H9 (cell line): ENCODE results near the gene TM4SF20. TPM values are rescaled to one million over a fixed set of nuclear protein-coding genes. Genes with fewer than 3 reads are reported as not detected.

Experiments used
- DNase-seq: peaks from one replicate; pipeline ENCODE4 v3.0.0-alpha.2; 2017
- H2AFZ ChIP-seq: one replicate; pipeline ENCODE4 v1.6.1; 2013; ENCODE audit warnings: mild to moderate bottlenecking, low read length, control low read depth, moderate library complexity
- H2AK5ac ChIP-seq: 2 replicates; pipeline ENCODE4 v1.6.1; 2013; ENCODE audit warnings: low read length, control low read depth, mixed read lengths; ENCODE audit not compliant: insufficient read length
- H2BK120ac ChIP-seq: one replicate; pipeline ENCODE4 v1.6.1; 2013; ENCODE audit warnings: low read depth, mild to moderate bottlenecking, low read length, control low read depth, inconsistent platforms; ENCODE audit not compliant: poor library complexity, severe bottlenecking
- H2BK12ac ChIP-seq: 2 replicates; pipeline ENCODE4 v1.6.1; 2013; ENCODE audit warnings: low read length, control low read depth, mixed read lengths, low read depth; ENCODE audit not compliant: insufficient read length
- H2BK15ac ChIP-seq: 2 replicates; pipeline ENCODE4 v1.6.1; 2013; ENCODE audit warnings: low read depth, low read length, control low read depth
- H2BK20ac ChIP-seq: one replicate; pipeline ENCODE4 v1.6.1; 2013; ENCODE audit warnings: low read depth, mild to moderate bottlenecking, low read length, control low read depth, inconsistent platforms; ENCODE audit not compliant: poor library complexity, severe bottlenecking
- H2BK5ac ChIP-seq: 2 replicates; pipeline ENCODE4 v1.6.1; 2013; ENCODE audit warnings: low read length, control low read depth, mixed read lengths; ENCODE audit not compliant: insufficient read length
- H3K14ac ChIP-seq: 2 replicates; pipeline ENCODE4 v1.6.1; 2013; ENCODE audit warnings: low read length, control low read depth; ENCODE audit not compliant: insufficient read depth
- H3K18ac ChIP-seq: 2 replicates; pipeline ENCODE4 v1.6.1; 2013; ENCODE audit warnings: low read depth, mild to moderate bottlenecking, mixed read lengths, low read length, control low read depth; ENCODE audit not compliant: insufficient read length
- H3K23ac ChIP-seq: 2 replicates; pipeline ENCODE4 v1.6.1; 2013; ENCODE audit warnings: low read length, control low read depth, mixed read lengths, low read depth; ENCODE audit not compliant: insufficient read length
- H3K23me2 ChIP-seq: 2 replicates; pipeline ENCODE4 v1.6.1; 2013; ENCODE audit warnings: low read depth, mild to moderate bottlenecking, mixed read lengths, low read length, control low read depth; ENCODE audit not compliant: insufficient read length, poor library complexity, severe bottlenecking
- H3K27ac ChIP-seq: 2 replicates; pipeline ENCODE4 v1.5.1; 2013; ENCODE audit warnings: low read length, control low read depth, mixed read lengths, low read depth; ENCODE audit not compliant: insufficient read length
- H3K27me3 ChIP-seq: 2 replicates; pipeline ENCODE4 v1.6.1; 2013; ENCODE audit warnings: low read length, control low read depth, inconsistent platforms; ENCODE audit not compliant: insufficient read depth
- H3K4ac ChIP-seq: 2 replicates; pipeline ENCODE4 v1.6.1; 2013; ENCODE audit warnings: low read depth, mild to moderate bottlenecking, control low read depth, inconsistent platforms, low read length, moderate library complexity
- H3K4me1 ChIP-seq: 2 replicates; pipeline ENCODE4 v1.6.1; 2013; ENCODE audit warnings: low read length, control low read depth, inconsistent platforms; ENCODE audit not compliant: insufficient read depth
- H3K4me2 ChIP-seq: 2 replicates; pipeline ENCODE4 v1.6.1; 2013; ENCODE audit warnings: low read length, control low read depth, mixed read lengths; ENCODE audit not compliant: insufficient read length, insufficient read depth
- H3K56ac ChIP-seq: 2 replicates; pipeline ENCODE4 v1.6.1; 2013; ENCODE audit warnings: low read depth, mild to moderate bottlenecking, mixed read lengths, low read length, control low read depth; ENCODE audit not compliant: insufficient read length
- H3K79me1 ChIP-seq: 2 replicates; pipeline ENCODE4 v1.6.1; 2013; ENCODE audit warnings: low read depth, mild to moderate bottlenecking, moderate library complexity, low read length, control low read depth, inconsistent platforms; ENCODE audit not compliant: insufficient read depth, poor library complexity, severe bottlenecking
- H3K79me2 ChIP-seq: 2 replicates; pipeline ENCODE4 v1.6.1; 2013; ENCODE audit warnings: low read length, control low read depth, inconsistent platforms; ENCODE audit not compliant: insufficient read depth
- H3K9ac ChIP-seq: 2 replicates; pipeline ENCODE4 v1.6.1; 2013; ENCODE audit warnings: low read length, control low read depth, mixed read lengths; ENCODE audit not compliant: insufficient read length; ENCODE audit errors: extremely low read depth
- H3K9me3 ChIP-seq: one replicate; pipeline ENCODE4 v1.6.1; 2013; ENCODE audit warnings: low read depth, low read length, inconsistent platforms; ENCODE audit not compliant: control insufficient read depth
- H3T11ph ChIP-seq: one replicate; pipeline ENCODE4 v1.6.1; 2013; ENCODE audit warnings: mild to moderate bottlenecking, low read length, control low read depth, inconsistent platforms
- H4K20me1 ChIP-seq: one replicate; pipeline ENCODE4 v1.6.1; 2013; ENCODE audit not compliant: control insufficient read depth, insufficient read length, insufficient read depth
- H4K5ac ChIP-seq: 2 replicates; pipeline ENCODE4 v1.6.1; 2013; ENCODE audit warnings: low read depth, mild to moderate bottlenecking, mixed read lengths, low read length, control low read depth; ENCODE audit not compliant: insufficient read length
- H4K8ac ChIP-seq: replicated peaks from 2 replicates; pipeline ENCODE4 v1.6.1; 2013; ENCODE audit warnings: low read length, control low read depth, mixed read lengths, low read depth; ENCODE audit not compliant: insufficient read length
- H4K91ac ChIP-seq: 2 replicates; pipeline ENCODE4 v1.6.1; 2013; ENCODE audit warnings: low read depth, mild to moderate bottlenecking, moderate library complexity, mixed read lengths, low read length, control low read depth; ENCODE audit not compliant: insufficient read length
- H3K27ac Mint-ChIP-seq, 3 experiments: 2 replicates in 2 of 3; 3 replicates in 1 of 3; pipeline ENCODE4 v1.8.0; 2020 to 2021; ENCODE audit warnings: mixed read lengths in 3 of 3, mild to moderate bottlenecking in 1 of 3, moderate library complexity in 1 of 3
- H3K27me3 Mint-ChIP-seq: 2 replicates; pipeline ENCODE4 v1.8.0; 2021; ENCODE audit warnings: low read depth, mild to moderate bottlenecking, moderate library complexity, mixed read lengths
- H3K36me3 Mint-ChIP-seq, 3 experiments: 2 replicates in 2 of 3; 3 replicates in 1 of 3; pipeline ENCODE4 v1.8.0; 2020 to 2021; ENCODE audit warnings: low read depth in 3 of 3, mixed read lengths in 3 of 3; ENCODE audit not compliant: insufficient read depth in 1 of 3
- H3K4me1 Mint-ChIP-seq, 2 experiments: 2 replicates each; pipeline ENCODE4 v1.8.0; 2020; ENCODE audit warnings: mixed read lengths in 2 of 2
- H3K4me3 Mint-ChIP-seq, 2 experiments: 2 replicates in 1 of 2; 3 replicates in 1 of 2; pipeline ENCODE4 v1.8.0; 2020 to 2021; ENCODE audit warnings: mild to moderate bottlenecking in 2 of 2, mixed read lengths in 2 of 2, moderate library complexity in 1 of 2
- H3K9me3 Mint-ChIP-seq, 2 experiments: 2 replicates in 1 of 2; 3 replicates in 1 of 2; pipeline ENCODE4 v1.8.0; 2020; ENCODE audit warnings: mild to moderate bottlenecking in 2 of 2, mixed read lengths in 2 of 2, moderate library complexity in 1 of 2
- WGBS: extraction: QIAGEN DNeasy Blood & Tissue Kit; methylation state at CpG from one replicate; pipeline ENCODE4 v1.1.7; 2013; ENCODE audit warnings: missing lambda C conversion rate, low lambda C conversion rate, mixed read lengths; ENCODE audit not compliant: insufficient read length; ENCODE audit errors: extremely low coverage; 5-methylcytosine and 5-hydroxymethylcytosine counted together
- total RNA-seq: library from RNA; stranded (reverse); gene quantifications from 2 replicates; pipeline ENCODE4 v1.2.1, GENCODE V29; 2021
- TF ChIP-seq, protein P1 (sequence below): fragments of 200-600 bp; sonication (generic); conservative IDR thresholded peaks from 3 replicates; pipeline ENCODE4 v1.8.0; 2021; ENCODE audit warnings: antibody characterized with exemption, mild to moderate bottlenecking

Gene TM4SF20
- total RNA-seq, 1 experiment from 2014 or later, result not detected

DNA sequence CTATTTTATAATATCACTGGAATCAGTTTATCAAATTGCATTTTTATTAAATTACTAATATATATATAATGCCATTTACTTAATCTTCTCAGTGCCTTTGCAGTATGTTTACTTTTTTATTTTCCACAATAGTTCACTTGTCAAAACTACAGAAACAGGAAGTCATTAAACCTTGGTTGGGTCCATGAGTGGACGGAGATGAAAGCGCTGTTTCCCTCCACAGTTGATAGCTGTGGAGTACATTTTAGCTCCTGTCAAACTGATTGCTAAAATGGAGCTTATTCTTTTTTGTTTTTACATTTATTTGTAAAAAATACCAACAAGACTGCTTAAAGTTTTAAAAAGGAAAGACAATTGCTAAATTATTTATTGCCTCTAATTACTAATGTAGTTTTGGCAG is 34.9 kb downstream of the TM4SF20 start:
- H3K9me3 ChIP-seq, result no peaks in the 10 kb centered on the region

More for the DNA sequence above, 34.9 kb downstream of the TM4SF20 start:
- Histone ChIP-seq H3K18ac (no peak overlapping the region), H3K79me2 (no peaks in the 10 kb centered on the region), H3K23ac (no peak overlapping the region), H2AK5ac (no peak overlapping the region), H3K27ac (no peak overlapping the region), H2AFZ (no peak overlapping the region), H4K8ac (no peak overlapping the region), H3K4me1 (no peaks in the 10 kb centered on the region), H3T11ph (no peak overlapping the region), H3K9ac (no peak overlapping the region), H4K5ac (no peak overlapping the region), H3K23me2 (no peaks in the 10 kb centered on the region), H4K20me1 (no peaks in the 10 kb centered on the region), H2BK15ac (no peak overlapping the region), H3K79me1 (no peaks in the 10 kb centered on the region), H3K4me2 (no peak overlapping the region), H3K56ac (no peak overlapping the region), H4K91ac (no peak overlapping the region), H3K27me3 (no peaks in the 10 kb centered on the region), H2BK20ac (no peak overlapping the region), H3K14ac (no peak overlapping the region), H2BK5ac (no peak overlapping the region), H2BK120ac (no peak overlapping the region), H3K4ac (no peak overlapping the region), H2BK12ac (no peak overlapping the region)
- no CpG with 5 or more reads among the region's 2 CpGs for WGBS
- no peak overlapping the region for H3K27ac Mint-ChIP-seq
- no peak overlapping the region for H3K4me3 Mint-ChIP-seq
- no peak for DNase-seq
- H3K36me3 Mint-ChIP-seq, result peaks cover 0 to 34% (median 29%) of the 10 kb centered on the region in 3 experiments; a peak in 6 of 7 replicates
- no peaks in the 10 kb centered on the region for H3K27me3 Mint-ChIP-seq
- no peaks in the 10 kb centered on the region for H3K9me3 Mint-ChIP-seq
- H3K4me1 Mint-ChIP-seq, result no peaks in the 10 kb centered on the region
- TF ChIP-seq, protein P1, sequence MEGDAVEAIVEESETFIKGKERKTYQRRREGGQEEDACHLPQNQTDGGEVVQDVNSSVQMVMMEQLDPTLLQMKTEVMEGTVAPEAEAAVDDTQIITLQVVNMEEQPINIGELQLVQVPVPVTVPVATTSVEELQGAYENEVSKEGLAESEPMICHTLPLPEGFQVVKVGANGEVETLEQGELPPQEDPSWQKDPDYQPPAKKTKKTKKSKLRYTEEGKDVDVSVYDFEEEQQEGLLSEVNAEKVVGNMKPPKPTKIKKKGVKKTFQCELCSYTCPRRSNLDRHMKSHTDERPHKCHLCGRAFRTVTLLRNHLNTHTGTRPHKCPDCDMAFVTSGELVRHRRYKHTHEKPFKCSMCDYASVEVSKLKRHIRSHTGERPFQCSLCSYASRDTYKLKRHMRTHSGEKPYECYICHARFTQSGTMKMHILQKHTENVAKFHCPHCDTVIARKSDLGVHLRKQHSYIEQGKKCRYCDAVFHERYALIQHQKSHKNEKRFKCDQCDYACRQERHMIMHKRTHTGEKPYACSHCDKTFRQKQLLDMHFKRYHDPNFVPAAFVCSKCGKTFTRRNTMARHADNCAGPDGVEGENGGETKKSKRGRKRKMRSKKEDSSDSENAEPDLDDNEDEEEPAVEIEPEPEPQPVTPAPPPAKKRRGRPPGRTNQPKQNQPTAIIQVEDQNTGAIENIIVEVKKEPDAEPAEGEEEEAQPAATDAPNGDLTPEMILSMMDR, result no peak
